Esophagus squamous epithelium (tissue), 5 donors: ENCODE results near the gene HOXD10. TPM values are rescaled to one million over a fixed set of nuclear protein-coding genes. Genes with fewer than 3 reads are reported as not detected.

Experiments
- DNase-seq: peaks from one replicate; lab custom pipeline; 2025; lab: John Stamatoyannopoulos, UW
- H3K27ac ChIP-seq, 4 donors: fragments of 200-600 bp; sonication (generic); one replicate each; pipeline ENCODE4 v1.5.1; 2016 to 2019; ENCODE audit warnings: mild to moderate bottlenecking in 1 of 4
- H3K27me3 ChIP-seq, 4 donors: fragments of 200-600 bp; sonication (generic); 1 replicate in 3 of 4; 2 replicates in 1 of 4; pipeline versions ENCODE4 v1.5.1 to v1.6.0; 2017 to 2021; ENCODE audit warnings: antibody characterized with exemption in 1 of 4
- H3K36me3 ChIP-seq, 3 donors: fragments of 200-600 bp; sonication (generic); one replicate each; pipeline ENCODE4 v1.5.1; 2016 to 2019
- H3K4me1 ChIP-seq, 3 donors: fragments of 200-600 bp; sonication (generic); one replicate each; pipeline ENCODE4 v1.5.1; 2017 to 2019
- H3K4me3 ChIP-seq, 4 donors: fragments of 200-600 bp; sonication (generic); 1 replicate in 3 of 4; 2 replicates in 1 of 4; pipeline ENCODE4 v1.5.1; 2016 to 2019; ENCODE audit warnings: mild to moderate bottlenecking in 2 of 4, moderate library complexity in 1 of 4
- H3K9me3 ChIP-seq, 3 donors: fragments of 200-600 bp; sonication (generic); one replicate each; pipeline ENCODE4 v1.5.1; 2016 to 2019
- CTCF ChIP-seq, 6 experiments: fragments of 450-650 bp in 4 of 6; fragments of 200-600 bp in 2 of 6; sonication (generic) in 2 of 6; IDR thresholded peaks; one replicate each; pipeline ENCODE4 v1.5.1; 2016 to 2019; ENCODE audit warnings: antibody characterized with exemption in 6 of 6, mild to moderate bottlenecking in 4 of 6, moderate library complexity in 4 of 6
- POLR2A ChIP-seq, 4 donors: fragments of 450-650 bp; IDR thresholded peaks; one replicate each; pipeline ENCODE4 v1.6.1; 2017; ENCODE audit warnings: antibody characterized with exemption in 4 of 4, mild to moderate bottlenecking in 4 of 4, moderate library complexity in 3 of 4
- WGBS, 2 donors: methylation state at CpG; one replicate each; pipeline ENCODE4 v1.1.5; 2018; 5-methylcytosine and 5-hydroxymethylcytosine counted together
- intact Hi-C: fragments of 100-400 bp; cut with DNase I; formaldehyde crosslinking; loops from one replicate; pipeline ENCODE4 v1.15.0; 2022
- total RNA-seq, 4 donors: library from RNA; depleted of rRNA; stranded (reverse); fragments of >200 nt; gene quantifications; one replicate each; pipeline ENCODE4 v1.1.0, GENCODE V29; 2016
- donor health status: DM: yes; HTN: yes; CAD: no.

Gene HOXD10
- under 1 TPM in 2 of 4 donors, not detected in 2; 0.22 to 0.38 TPM for total RNA-seq

GRCh38 chr2:176115883-176116813 is at the start of gene HOXD10:
Gene HOXD10 (plus strand): TSS chr2:176116778. CDS start chr2:176116834, 56 bp downstream.
- no peak for DNase-seq
- H3K27me3 ChIP-seq, result peaks cover 50 to 100% (median 67%) of the 10 kb centered on the region in 4 donors
- 13 to 27% methylated on average over 21 to 24 of the region's 66 CpGs for WGBS, 2 donors
- H3K4me1 ChIP-seq, result peaks cover 0 to 5% (median 0%) of the 10 kb centered on the region in 3 donors
- H3K27ac ChIP-seq, result peak within 1 kb of the TSS in 2 of 4 donors; percentile 17 to 42
- no peaks in the 10 kb centered on the region for H3K9me3 ChIP-seq
- peak within 1 kb of the TSS in 3 of 4 donors; percentile 12 to 33 (median 27) for H3K4me3 ChIP-seq
- TF ChIP-seq POLR2A (IDR thresholded peaks at IDR 0.05) (peak in 1 of 4 donors; percentile 11), CTCF (IDR thresholded peaks at IDR 0.05) (peak in 1 of 6 experiments; percentile 10)
- H3K36me3 ChIP-seq, result no peaks in the 10 kb centered on the region
- intact Hi-C loops, result no loop called here

- Histone ChIP-seq H3K27me3 (peaks cover 4 to 100% (median 41%) of the 10 kb centered on the region in 4 donors), H3K4me3 (peak overlapping the region; percentile 4 to 56 (median 26)), H3K9me3 (no peaks in the 10 kb centered on the region), H3K4me1 (peaks cover 12 to 30% (median 15%) of the 10 kb centered on the region in 3 donors), H3K27ac (no peak overlapping the region), H3K36me3 (no peaks in the 10 kb centered on the region)
- WGBS, 2 donors, result 9 to 14% methylated on average over 7 to 10 of the region's 38 CpGs
- no peak for DNase-seq
- TF ChIP-seq CTCF (IDR thresholded peaks at IDR 0.05) (no peak), POLR2A (IDR thresholded peaks at IDR 0.05) (no peak)
- intact Hi-C loops, result no loop called here
Observed at GRCh38 chr2:176067589-176068418, 48.8 kb upstream of the HOXD10 start.

- intact Hi-C loops, result no loop called here
- no peak for DNase-seq
- H3K36me3 ChIP-seq, result no peaks in the 10 kb centered on the region
- no peaks in the 10 kb centered on the region for H3K9me3 ChIP-seq
- no peak overlapping the region for H3K27ac ChIP-seq
- WGBS, 2 donors, result 13 to 28% methylated on average over 8 to 24 of the region's 30 CpGs
- peaks cover 12 to 30% (median 15%) of the 10 kb centered on the region in 3 donors for H3K4me1 ChIP-seq
- TF ChIP-seq POLR2A (IDR thresholded peaks at IDR 0.05) (no peak), CTCF (IDR thresholded peaks at IDR 0.05) (no peak)
- H3K27me3 ChIP-seq, result peaks cover 10 to 100% (median 45%) of the 10 kb centered on the region in 4 donors
- peak overlapping the region in 1 of 4 donors; percentile 29 for H3K4me3 ChIP-seq
Observed at GRCh38 chr2:176068419-176068832, 48.2 kb upstream of the HOXD10 start.

- DNase-seq, result no peak
- H3K36me3 ChIP-seq, result no peaks in the 10 kb centered on the region
- peaks cover 12 to 29% (median 15%) of the 10 kb centered on the region in 3 donors for H3K4me1 ChIP-seq
- H3K27ac ChIP-seq, result no peak overlapping the region
- H3K4me3 ChIP-seq, result no peak overlapping the region
- peaks cover 16 to 100% (median 62%) of the 10 kb centered on the region in 4 donors for H3K27me3 ChIP-seq
- no peaks in the 10 kb centered on the region for H3K9me3 ChIP-seq
- TF ChIP-seq POLR2A (IDR thresholded peaks at IDR 0.05) (no peak), CTCF (IDR thresholded peaks at IDR 0.05) (no peak)
- 13 to 25% methylated on average over 25 to 29 of the region's 58 CpGs for WGBS, 2 donors
- intact Hi-C loops, result no loop called here
Observed at GRCh38 chr2:176071330-176072291, 45.0 kb upstream of the HOXD10 start.
